Dermis microvascular lymphatic vessel endothelial cell (primary cell): ENCODE data around the gene UQCR11. TPM values are rescaled to one million over a fixed set of nuclear protein-coding genes. Genes with fewer than 3 reads are reported as not detected.

Source experiments
- total RNA-seq: library from RNA; depleted of rRNA; stranded (reverse); fragments of >200 nt; gene quantifications from 2 replicates; pipeline ENCODE4 v1.2.1, GENCODE V29; 2014

UQCR11 gene
- total RNA-seq, 1 donor from 2014 or later: 82.4 TPM

Other genes with a start within 250 kb of the UQCR11 start
- gene NDUFS7, start 221.6 kb downstream of the UQCR11 start, total RNA-seq: 67.7 and 92.3 TPM in 2 replicates
- gene GAMT, start 203.9 kb downstream of the UQCR11 start, total RNA-seq: 9.1 and 10.2 TPM in 2 replicates
- gene DAZAP1, start 197.9 kb downstream of the UQCR11 start, total RNA-seq: 69.4 and 70.3 TPM in 2 replicates
- 352 and 534 TPM in 2 replicates for gene RPS15, start 167.1 kb downstream of the UQCR11 start, total RNA-seq
- under 0.01 TPM in 2 replicates for gene APC2, start 155.3 kb downstream of the UQCR11 start, total RNA-seq
- 15.4 and 24.4 TPM in 2 replicates for gene C19orf25, start 126.2 kb downstream of the UQCR11 start, total RNA-seq
- 0.26 and 1.0 TPM in 2 replicates for gene PCSK4, start 115.1 kb downstream of the UQCR11 start, total RNA-seq
- 0.26 and 0.51 TPM in 2 replicates for gene REEP6, start 114.3 kb downstream of the UQCR11 start, total RNA-seq
- not detected in 2 replicates for gene ADAMTSL5, start 92.4 kb downstream of the UQCR11 start, total RNA-seq
- not detected in 2 replicates for gene PLK5, start 81.4 kb downstream of the UQCR11 start, total RNA-seq
- gene MEX3D, start 37.1 kb downstream of the UQCR11 start, total RNA-seq: 43.1 and 69.7 TPM in 2 replicates
- gene MBD3, start 12.6 kb downstream of the UQCR11 start, total RNA-seq: 75.7 and 105 TPM in 2 replicates
- gene TCF3, start 47.2 kb upstream of the UQCR11 start, total RNA-seq: 56.0 and 79.3 TPM in 2 replicates
- gene ONECUT3, start 148.0 kb upstream of the UQCR11 start, total RNA-seq: not detected in 2 replicates
- gene ATP8B3, start 206.8 kb upstream of the UQCR11 start, total RNA-seq: 0.76 and 0.90 TPM in 2 replicates
- 3.7 and 8.0 TPM in 2 replicates for gene REXO1, start 243.0 kb upstream of the UQCR11 start, total RNA-seq